Measurements from ENCODE around the gene KCND2.

Gene KCND2

DNA sequence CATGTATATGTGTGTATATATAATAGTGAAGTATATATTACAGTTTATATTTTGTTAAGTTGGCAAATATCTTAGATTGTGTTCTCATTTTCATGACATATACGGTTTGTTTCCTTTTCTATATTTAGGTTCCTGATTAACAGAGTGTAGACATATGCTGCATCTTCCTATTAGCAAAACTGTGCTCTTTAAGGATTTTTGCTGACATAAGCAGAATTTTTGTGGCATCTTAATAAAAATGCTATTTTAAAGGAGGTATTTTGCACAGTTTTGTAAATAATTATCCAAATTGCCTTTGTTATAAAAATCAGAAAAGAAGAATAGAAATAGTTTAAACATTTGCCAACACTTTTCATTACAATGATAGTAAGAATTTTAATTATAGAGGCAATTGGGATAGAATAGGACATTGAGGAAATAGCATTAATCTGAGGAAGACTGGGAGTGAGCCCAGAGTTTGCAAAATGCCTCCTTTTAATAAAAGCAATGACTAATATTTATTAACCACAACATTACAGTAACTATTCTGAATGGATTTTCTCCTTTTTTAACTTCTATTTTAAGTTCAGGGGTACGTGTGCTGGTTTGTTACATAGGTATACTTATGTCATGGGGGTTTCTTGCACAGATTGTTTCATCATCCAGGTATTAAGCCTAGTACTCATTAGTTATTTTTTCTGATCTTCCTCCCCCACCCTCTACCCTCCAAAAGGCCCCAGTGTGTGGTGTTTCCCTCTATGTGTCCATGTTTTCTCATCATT, 38.2 kb downstream of the KCND2 start:
- no peak for DNase-seq (ENCODE audit: low spot score)

DNA sequence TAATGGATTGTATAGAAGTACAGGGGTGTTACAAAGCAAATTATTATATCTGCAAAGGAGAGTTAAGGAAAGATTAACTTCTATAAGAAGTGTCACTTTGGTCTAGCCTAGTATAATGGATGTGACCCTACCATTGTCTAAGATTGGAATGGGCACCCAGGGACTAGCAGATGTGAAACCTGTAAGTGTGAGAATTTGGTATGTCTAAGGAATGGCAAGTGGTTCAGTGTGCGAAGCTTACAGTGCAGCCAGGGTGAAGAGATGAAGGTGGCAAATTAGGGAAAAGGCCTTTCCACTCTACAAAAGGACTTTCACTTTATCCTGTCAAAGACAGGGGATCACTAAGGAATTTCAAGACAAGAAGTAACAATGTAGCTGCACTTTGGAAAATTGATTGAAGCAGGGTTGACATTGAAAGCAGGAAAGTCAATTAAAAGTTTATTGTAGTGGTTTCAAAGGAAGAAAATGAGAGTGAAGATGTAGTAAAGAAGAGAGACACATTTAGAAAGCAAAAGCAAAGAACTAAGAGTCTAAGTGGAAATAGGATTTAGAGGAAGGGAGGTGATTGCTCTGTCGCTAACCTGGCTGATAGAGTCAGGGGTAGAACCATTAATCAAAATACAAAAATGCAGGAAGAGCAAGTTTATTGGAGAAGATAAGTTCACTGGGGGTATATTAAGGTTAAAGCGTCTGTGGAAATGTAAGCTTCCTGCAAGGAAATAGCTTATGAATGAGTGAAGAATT, 47.4 kb downstream of the KCND2 start:
- DNase-seq (ENCODE audit: low spot score): no peak

DNA sequence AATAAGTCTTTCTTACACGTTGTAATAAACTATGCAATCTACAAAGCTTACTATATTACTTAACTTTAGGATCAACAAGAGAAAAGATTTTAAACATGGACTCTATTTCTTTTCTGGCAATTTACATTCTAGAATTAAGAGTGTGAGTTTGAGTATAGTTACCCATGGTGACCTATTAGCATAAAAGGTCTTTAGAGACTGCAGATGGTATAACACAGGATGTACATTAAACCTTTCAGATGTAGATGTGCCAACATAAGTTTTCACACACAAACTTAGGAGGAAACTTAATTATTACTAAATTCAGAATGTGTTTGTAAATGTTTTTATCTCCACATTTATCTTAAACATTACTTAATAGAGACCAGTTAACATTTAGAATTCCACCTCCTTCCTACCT, 54.1 kb downstream of the KCND2 start:
- DNase-seq (ENCODE audit: low spot score): no peak

GRCh38 chr7:120332433-120332832, 59.5 kb downstream of the KCND2 start:
- DNase-seq (ENCODE audit: low spot score): no peak

GRCh38 chr7:120334475-120334874, 61.5 kb downstream of the KCND2 start:
- no peak for DNase-seq (ENCODE audit: low spot score)

GRCh38 chr7:120337308-120337907, 64.4 kb downstream of the KCND2 start:
- DNase-seq (ENCODE audit: low spot score): no peak

DNA sequence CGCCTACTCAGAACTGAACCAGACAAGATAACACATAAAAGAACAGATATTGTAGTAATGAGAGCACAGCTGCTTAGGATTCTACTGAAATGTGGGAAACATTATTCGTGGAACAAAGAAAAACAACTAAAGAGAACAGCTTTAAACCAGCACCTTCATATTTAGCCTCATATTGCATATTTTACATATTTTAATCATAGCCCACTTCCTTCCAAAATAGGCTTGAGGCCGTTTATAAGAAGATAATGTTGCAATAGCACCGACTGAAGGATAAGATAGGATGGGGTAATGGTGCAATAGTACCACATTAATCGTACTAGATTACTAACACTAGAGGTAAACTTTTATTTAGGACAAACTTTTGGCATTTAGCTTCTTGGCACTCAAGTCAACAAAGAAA, 71.3 kb downstream of the KCND2 start:
- no peak for DNase-seq (ENCODE audit: low spot score)

DNA sequence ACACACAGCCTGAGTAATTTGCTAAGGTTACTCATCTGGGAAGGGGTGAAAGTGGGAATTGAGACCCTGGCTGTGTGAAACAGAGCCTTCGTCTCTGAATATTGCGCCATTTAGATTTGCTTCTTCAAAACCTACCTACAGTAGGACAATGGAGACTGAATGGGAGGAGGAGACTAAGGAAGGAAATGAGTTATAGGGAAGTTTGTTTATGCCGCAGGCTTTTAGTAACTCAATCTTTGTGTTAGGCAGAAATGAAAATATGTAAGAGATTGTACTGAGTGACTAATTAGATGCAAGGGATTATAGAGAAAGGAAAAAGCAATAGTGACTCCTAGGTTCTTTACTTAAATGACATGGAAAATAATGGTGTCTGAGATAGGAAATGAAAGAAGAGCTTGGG, 80.2 kb downstream of the KCND2 start:
- no peak for DNase-seq (ENCODE audit: low spot score)

DNA sequence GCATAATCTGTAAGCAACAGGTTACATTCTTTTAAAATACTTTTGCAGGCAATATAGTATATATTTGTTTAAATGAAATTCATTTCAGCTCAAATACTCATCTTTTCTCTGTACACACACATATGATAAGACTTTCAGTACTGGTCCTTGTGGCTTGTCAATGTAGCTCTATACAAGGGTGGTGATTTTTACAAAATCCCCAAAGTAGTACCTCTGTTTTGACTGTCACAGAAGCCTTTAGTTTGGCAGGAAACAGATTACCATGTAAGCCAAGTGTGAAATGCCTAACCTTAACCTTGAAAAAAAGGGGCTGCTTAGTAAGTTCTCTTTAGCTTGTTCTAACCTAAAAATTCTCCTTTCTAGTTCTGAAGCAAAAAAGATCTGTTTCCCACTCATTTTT, 87.9 kb downstream of the KCND2 start:
- DNase-seq (ENCODE audit: low spot score): no peak

- DNase-seq (ENCODE audit: low spot score): no peak
Measured at GRCh38 chr7:120363414-120363813, 90.4 kb downstream of the KCND2 start.

GRCh38 chr7:120370954-120371353, 98.0 kb downstream of the KCND2 start:
- no peak for DNase-seq (ENCODE audit: low spot score)

GRCh38 chr7:120373174-120373573, 100.2 kb downstream of the KCND2 start:
- DNase-seq (ENCODE audit: low spot score): no peak

DNA sequence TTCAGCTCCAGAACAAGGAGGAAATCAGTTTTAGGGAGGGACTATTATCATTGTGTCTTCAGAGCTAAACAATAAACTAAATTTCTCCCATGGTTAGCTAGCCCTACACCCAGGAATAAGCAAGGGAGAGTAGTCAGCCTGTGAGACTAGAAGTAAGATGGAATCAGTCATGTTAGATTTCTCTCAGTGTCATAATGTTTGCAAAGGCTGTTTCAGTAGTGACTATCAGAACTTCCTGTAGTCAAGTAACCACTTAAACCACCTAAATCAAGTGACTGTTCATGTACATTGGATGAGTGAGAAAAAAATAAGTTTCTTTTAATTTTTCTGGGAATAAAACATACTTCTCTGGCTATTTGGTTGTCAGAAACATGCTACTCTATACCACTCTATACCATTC, 121.6 kb downstream of the KCND2 start:
- no peak for DNase-seq (ENCODE audit: low spot score)

DNA sequence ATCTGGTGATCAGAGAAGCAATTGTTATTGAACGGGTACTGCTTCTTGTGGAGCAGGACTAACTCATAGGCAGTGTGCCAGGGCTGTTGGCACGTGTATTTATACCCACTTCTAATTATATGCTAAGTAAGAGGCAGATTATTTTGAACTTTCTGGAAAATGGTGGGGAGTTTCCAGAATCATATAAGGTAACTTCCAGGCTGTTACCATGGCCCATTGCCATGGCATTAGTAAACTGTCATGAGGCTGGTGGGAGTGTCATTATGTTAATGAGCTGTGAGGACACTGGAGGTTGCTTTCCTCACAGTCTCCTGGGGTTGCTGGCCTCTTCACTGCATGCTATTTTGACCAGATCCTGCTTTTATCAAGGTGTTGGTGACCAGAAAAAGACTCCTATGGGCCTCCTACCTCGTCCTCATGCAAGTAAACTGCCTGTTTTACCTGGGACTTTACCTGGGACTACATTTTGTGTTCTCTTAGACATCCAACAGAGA, 122.6 kb downstream of the KCND2 start:
- DNase-seq (ENCODE audit: low spot score): no peak

DNA sequence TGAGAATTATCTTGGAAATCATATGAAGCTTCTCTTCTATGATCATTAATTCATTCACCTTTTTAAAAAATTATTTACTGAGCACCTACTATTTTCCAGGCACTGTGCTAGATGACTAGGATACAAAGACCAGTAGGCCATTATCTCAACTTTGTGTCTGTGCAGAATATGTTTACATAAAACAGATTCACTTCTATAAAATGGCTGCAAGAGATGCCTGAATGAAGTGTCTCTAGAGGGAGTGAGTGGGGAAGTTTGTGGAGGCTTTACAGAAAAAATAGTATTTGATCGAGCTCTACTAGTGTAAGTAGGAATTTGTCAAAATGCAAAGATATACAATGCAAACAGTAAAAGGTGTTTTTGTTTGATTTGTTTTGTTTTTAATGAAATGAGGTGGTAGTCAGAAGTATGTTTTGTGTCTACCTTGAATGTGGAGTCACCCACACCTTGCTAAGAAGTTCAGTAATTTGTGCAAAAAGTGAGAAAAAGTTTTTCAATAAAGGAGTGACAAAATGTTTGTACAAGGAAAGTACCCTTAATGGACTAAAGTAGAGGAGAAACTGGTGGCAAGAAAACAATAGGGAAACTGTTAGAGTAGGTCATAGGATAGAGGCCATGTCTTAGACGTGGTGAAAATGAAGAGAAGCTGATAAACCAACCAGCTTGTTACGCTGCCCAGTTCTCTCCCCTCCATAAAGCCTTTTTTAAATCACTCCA, 125.5 kb downstream of the KCND2 start:
- no peak for DNase-seq (ENCODE audit: low spot score)

DNA sequence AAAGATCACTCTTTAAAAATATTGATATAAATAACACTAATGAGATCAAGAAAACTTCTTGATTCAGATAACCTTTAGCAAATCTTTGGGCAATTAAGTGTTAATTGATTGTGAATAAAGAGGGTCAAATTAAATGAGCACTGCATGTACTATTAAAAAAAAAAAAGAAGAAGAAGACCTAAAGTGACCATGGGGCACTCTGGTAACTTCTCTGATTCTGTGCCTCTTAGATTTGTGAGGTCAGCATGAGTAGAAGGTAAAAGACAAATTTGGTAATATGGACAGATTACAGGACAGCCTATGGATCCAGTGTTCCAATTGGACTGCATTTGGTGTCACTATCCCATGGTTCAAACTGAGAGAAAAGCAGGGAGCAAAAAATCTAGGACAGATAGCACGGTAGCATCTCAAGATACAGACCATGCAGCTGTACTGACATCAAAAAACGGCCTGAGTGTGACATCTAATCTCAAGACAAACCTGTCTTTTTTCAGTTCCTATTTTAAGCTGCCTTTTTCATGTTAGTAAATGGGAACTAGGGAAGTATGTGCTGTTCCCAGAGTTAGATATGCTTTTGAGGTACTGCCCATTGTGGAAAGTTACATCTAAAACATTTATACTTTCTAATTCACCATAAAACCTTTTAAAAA, 128.0 kb downstream of the KCND2 start:
- no peak for DNase-seq (ENCODE audit: low spot score)

DNA sequence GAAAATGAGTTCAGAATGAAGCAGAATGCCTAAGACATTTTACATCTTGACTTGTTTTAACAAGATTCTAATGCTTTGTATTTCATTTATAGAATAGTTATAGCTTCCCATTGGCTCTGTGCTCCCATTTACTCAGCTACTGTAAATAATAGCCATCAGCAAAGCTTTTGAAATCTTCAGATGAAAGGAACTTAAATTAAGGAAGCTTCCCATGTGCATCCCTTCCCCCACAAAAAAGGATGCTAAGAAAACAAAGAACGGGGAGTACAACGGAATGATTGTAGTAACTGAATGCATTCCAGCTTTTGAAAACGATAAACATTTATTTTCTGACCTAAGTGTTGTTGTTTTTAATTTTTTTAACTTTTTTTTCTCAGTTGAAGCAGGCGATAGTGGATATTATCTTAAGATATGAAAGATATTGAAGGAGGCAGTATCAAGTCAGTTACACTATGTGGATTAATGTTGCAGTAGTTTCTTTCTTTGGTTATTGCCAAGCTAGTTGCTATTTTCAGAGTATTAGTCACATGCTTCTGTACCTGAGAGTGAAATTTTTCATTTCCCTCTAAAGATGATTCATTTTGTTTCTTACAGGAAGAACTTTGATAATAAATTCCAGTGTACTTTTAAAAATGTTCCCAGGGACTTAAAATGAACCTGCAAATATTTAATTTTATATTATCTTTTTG, 129.2 kb downstream of the KCND2 start:
- no peak for DNase-seq (ENCODE audit: low spot score)

DNA sequence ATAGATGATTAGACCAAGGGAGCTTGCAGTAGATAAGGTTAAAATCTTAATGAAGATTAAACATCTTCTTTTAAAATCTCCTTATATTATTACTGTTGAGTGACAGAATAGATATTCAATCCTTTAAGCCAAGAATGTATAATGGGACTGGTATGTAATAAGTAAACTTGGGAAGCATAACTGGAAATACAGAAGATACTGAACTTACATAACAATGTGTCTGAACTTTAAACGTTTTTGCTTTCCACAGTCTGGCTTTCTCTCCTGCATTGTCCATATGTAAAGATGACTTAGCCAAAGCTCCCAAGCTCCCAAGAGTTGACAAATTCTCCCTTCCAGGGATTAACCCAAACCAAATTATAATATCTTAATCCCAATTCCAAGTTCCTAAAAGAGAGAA, 129.8 kb downstream of the KCND2 start:
- DNase-seq (ENCODE audit: low spot score): no peak

DNA sequence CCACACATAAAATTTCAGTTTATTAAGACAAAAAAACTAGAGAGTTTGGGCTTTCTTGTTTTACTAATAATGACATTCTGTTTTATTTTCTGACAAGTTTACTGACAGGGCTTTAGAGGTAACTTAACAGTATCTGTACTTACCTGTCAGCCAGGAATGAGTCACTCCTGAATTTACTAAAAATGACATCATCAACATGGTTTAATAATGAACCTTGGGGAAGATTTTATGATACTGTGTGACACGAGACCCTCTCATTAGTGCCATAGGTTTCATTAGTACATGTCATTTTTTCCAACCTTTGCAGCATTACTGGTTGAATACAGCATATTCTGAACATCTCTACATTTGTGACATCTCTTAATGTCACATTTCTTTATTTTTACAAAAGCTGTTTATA, 131.1 kb downstream of the KCND2 start:
- no peak for DNase-seq (ENCODE audit: low spot score)

- no peak for DNase-seq (ENCODE audit: low spot score)
Measured at GRCh38 chr7:120405652-120406051, 132.7 kb downstream of the KCND2 start.

GRCh38 chr7:120407010-120407409, 134.0 kb downstream of the KCND2 start:
- no peak for DNase-seq (ENCODE audit: low spot score)
